Trophoblast cell (in vitro differentiated cells and primary cell): ENCODE measurements around the gene CALHM1.

Experiments
- DNase-seq, 2 donors: peaks; one replicate each; pipeline ENCODE4 v3.0.0-alpha.2; 2016
- H2AFZ ChIP-seq: 2 replicates; pipeline ENCODE4 v1.6.1; 2013; ENCODE audit warnings: low read length, moderate library complexity, mild to moderate bottlenecking; ENCODE audit not compliant: insufficient read depth, poor library complexity
- H2AK5ac ChIP-seq: 2 replicates; pipeline ENCODE4 v1.6.1; 2013; ENCODE audit warnings: mild to moderate bottlenecking, low read length
- H2BK120ac ChIP-seq: 2 replicates; pipeline ENCODE4 v1.6.1; 2013; ENCODE audit warnings: low read length, mild to moderate bottlenecking, moderate library complexity; ENCODE audit not compliant: insufficient read depth, poor library complexity
- H2BK12ac ChIP-seq: 2 replicates; pipeline ENCODE4 v1.6.1; 2013; ENCODE audit warnings: mild to moderate bottlenecking, low read length, moderate library complexity
- H2BK5ac ChIP-seq: 2 replicates; pipeline ENCODE4 v1.6.1; 2013; ENCODE audit warnings: low read length, low read depth, moderate library complexity, mild to moderate bottlenecking; ENCODE audit not compliant: poor library complexity
- H3K14ac ChIP-seq: 2 replicates; pipeline ENCODE4 v1.6.1; 2013; ENCODE audit warnings: mild to moderate bottlenecking, low read length
- H3K18ac ChIP-seq: 2 replicates; pipeline ENCODE4 v1.6.1; 2013; ENCODE audit warnings: mild to moderate bottlenecking, low read length
- H3K23ac ChIP-seq: 2 replicates; pipeline ENCODE4 v1.6.1; 2013; ENCODE audit warnings: low read length
- H3K27ac ChIP-seq: 2 replicates; pipeline ENCODE4 v1.5.1; 2013; ENCODE audit warnings: low read depth, mild to moderate bottlenecking, inconsistent platforms, low read length, moderate library complexity
- H3K27me3 ChIP-seq: 2 replicates; pipeline ENCODE4 v1.6.1; 2013; ENCODE audit warnings: inconsistent platforms, mild to moderate bottlenecking, low read length, moderate library complexity; ENCODE audit not compliant: insufficient read depth
- H3K36me3 ChIP-seq, 2 experiments: 1 replicate in 1 of 2; 2 replicates in 1 of 2; pipeline ENCODE4 v1.6.1; 2013; ENCODE audit warnings: low read length in 2 of 2, mild to moderate bottlenecking in 2 of 2, moderate library complexity in 1 of 2; ENCODE audit not compliant: insufficient read depth in 2 of 2, control insufficient read depth in 1 of 2
- H3K4ac ChIP-seq: 2 replicates; pipeline ENCODE4 v1.6.1; 2013; ENCODE audit warnings: low read depth, mild to moderate bottlenecking, low read length, moderate library complexity
- H3K4me1 ChIP-seq, 2 experiments: 1 replicate in 1 of 2; 2 replicates in 1 of 2; pipeline ENCODE4 v1.6.1; 2013; ENCODE audit warnings: low read length in 2 of 2, mild to moderate bottlenecking in 2 of 2, moderate library complexity in 1 of 2; ENCODE audit not compliant: insufficient read depth in 2 of 2, control insufficient read depth in 1 of 2
- H3K4me2 ChIP-seq: 2 replicates; pipeline ENCODE4 v1.6.1; 2013; ENCODE audit warnings: inconsistent platforms, mild to moderate bottlenecking, low read length, moderate library complexity
- H3K4me3 ChIP-seq: 2 replicates; pipeline ENCODE4 v1.5.1; 2013; ENCODE audit warnings: mild to moderate bottlenecking, low read depth, low read length, inconsistent platforms
- H3K79me1 ChIP-seq: one replicate; pipeline ENCODE4 v1.6.1; 2013; ENCODE audit warnings: low read length
- H3K79me2 ChIP-seq: 2 replicates; pipeline ENCODE4 v1.6.1; 2013; ENCODE audit warnings: low read length, mild to moderate bottlenecking; ENCODE audit not compliant: control insufficient read depth, insufficient read depth, poor library complexity
- H3K9ac ChIP-seq: 2 replicates; pipeline ENCODE4 v1.6.1; 2013; ENCODE audit warnings: mild to moderate bottlenecking, low read length
- H3K9me3 ChIP-seq: 2 replicates; pipeline ENCODE4 v1.6.1; 2013; ENCODE audit warnings: low read depth, mild to moderate bottlenecking, control low read depth, inconsistent platforms, low read length; ENCODE audit not compliant: insufficient read depth
- H4K12ac ChIP-seq: 2 replicates; pipeline ENCODE4 v1.6.1; 2013; ENCODE audit warnings: low read depth, mild to moderate bottlenecking, low read length, moderate library complexity
- H4K8ac ChIP-seq: 2 replicates; pipeline ENCODE4 v1.6.1; 2013; ENCODE audit warnings: low read depth, mild to moderate bottlenecking, low read length, moderate library complexity
- H4K91ac ChIP-seq: one replicate; pipeline ENCODE4 v1.6.1; 2013; ENCODE audit warnings: low read depth, mild to moderate bottlenecking, low read length, moderate library complexity
- WGBS: extraction: QIAGEN DNeasy Blood & Tissue Kit; methylation state at CpG from one replicate; pipeline ENCODE4 v1.1.7; 2013; ENCODE audit warnings: missing lambda C conversion rate; ENCODE audit not compliant: insufficient read length, insufficient coverage; ENCODE audit errors: extremely low coverage; 5-methylcytosine and 5-hydroxymethylcytosine counted together

CALHM1 gene

GRCh38 chr10:103457176-103457712 is 1.5 kb downstream of the CALHM1 start:
- Histone ChIP-seq H3K36me3 (no peaks in the 10 kb centered on the region), H3K14ac (no peak overlapping the region), H3K4me1 (peaks cover 4 to 5% of the 10 kb centered on the region in 2 experiments), H3K23ac (no peak overlapping the region), H3K27ac (no peak overlapping the region), H4K12ac (no peak overlapping the region), H4K8ac (no peak overlapping the region), H2BK5ac (no peak overlapping the region), H3K4me3 (no peak overlapping the region), H3K79me2 (no peaks in the 10 kb centered on the region), H2BK12ac (no peak overlapping the region), H3K79me1 (no peaks in the 10 kb centered on the region), H3K4me2 (no peak overlapping the region), H2AFZ (no peak overlapping the region), H3K9me3 (no peaks in the 10 kb centered on the region), H3K18ac (no peak overlapping the region), H2BK120ac (no peak overlapping the region), H2AK5ac (no peak overlapping the region), H3K9ac (no peak overlapping the region), H3K4ac (no peak overlapping the region), H3K27me3 (no peaks in the 10 kb centered on the region), H4K91ac (no peak overlapping the region)
- DNase-seq, result no peak
- WGBS, result no CpG with 5 or more reads among the region's 8 CpGs

GRCh38 chr10:103456074-103456660 is 2.5 kb downstream of the CALHM1 start:
- no peaks in the 10 kb centered on the region for H3K36me3 ChIP-seq
- H3K18ac ChIP-seq, result no peak overlapping the region
- H3K14ac ChIP-seq, result no peak overlapping the region
- H2BK5ac ChIP-seq, result no peak overlapping the region
- H2AK5ac ChIP-seq, result no peak overlapping the region
- no peak overlapping the region for H4K91ac ChIP-seq
- DNase-seq, result no peak
- H2BK12ac ChIP-seq, result no peak overlapping the region
- no peak overlapping the region for H3K9ac ChIP-seq
- no peak overlapping the region for H2AFZ ChIP-seq
- no peak overlapping the region for H3K23ac ChIP-seq
- no peak overlapping the region for H3K4me3 ChIP-seq
- no CpG with 5 or more reads among the region's 9 CpGs for WGBS
- no peak overlapping the region for H3K4ac ChIP-seq
- no peaks in the 10 kb centered on the region for H3K79me2 ChIP-seq
- H3K27ac ChIP-seq, result no peak overlapping the region
- no peak overlapping the region for H4K8ac ChIP-seq
- no peak overlapping the region for H2BK120ac ChIP-seq
- no peak overlapping the region for H3K4me2 ChIP-seq
- H3K9me3 ChIP-seq, result no peaks in the 10 kb centered on the region
- H3K4me1 ChIP-seq, result peaks cover 10 to 11% of the 10 kb centered on the region in 2 experiments
- peaks cover 5% of the 10 kb centered on the region for H3K79me1 ChIP-seq
- H3K27me3 ChIP-seq, result no peaks in the 10 kb centered on the region
- no peak overlapping the region for H4K12ac ChIP-seq

- H3K9ac ChIP-seq, result no peak overlapping the region
- no peak overlapping the region for H4K12ac ChIP-seq
- H3K27me3 ChIP-seq, result no peaks in the 10 kb centered on the region
- no peak overlapping the region for H3K4me3 ChIP-seq
- no peak overlapping the region for H2BK12ac ChIP-seq
- H3K4me1 ChIP-seq, result peaks cover 10 to 11% of the 10 kb centered on the region in 2 experiments
- H2BK5ac ChIP-seq, result no peak overlapping the region
- no peaks in the 10 kb centered on the region for H3K79me2 ChIP-seq
- no peaks in the 10 kb centered on the region for H3K9me3 ChIP-seq
- no peak overlapping the region for H4K8ac ChIP-seq
- no peak for DNase-seq
- no peak overlapping the region for H2AK5ac ChIP-seq
- H3K14ac ChIP-seq, result no peak overlapping the region
- H2AFZ ChIP-seq, result no peak overlapping the region
- no CpG with 5 or more reads among the region's 25 CpGs for WGBS
- H4K91ac ChIP-seq, result no peak overlapping the region
- H2BK120ac ChIP-seq, result no peak overlapping the region
- no peak overlapping the region for H3K27ac ChIP-seq
- peaks cover 5% of the 10 kb centered on the region for H3K79me1 ChIP-seq
- H3K4ac ChIP-seq, result no peak overlapping the region
- H3K23ac ChIP-seq, result no peak overlapping the region
- H3K4me2 ChIP-seq, result no peak overlapping the region
- H3K36me3 ChIP-seq, result no peaks in the 10 kb centered on the region
- no peak overlapping the region for H3K18ac ChIP-seq
Observed at GRCh38 chr10:103455235-103455634, 3.5 kb downstream of the CALHM1 start.

GRCh38 chr10:103454026-103454425 is 4.7 kb downstream of the CALHM1 start:
- H2BK12ac ChIP-seq, result no peak overlapping the region
- no peak overlapping the region for H2AFZ ChIP-seq
- H4K91ac ChIP-seq, result no peak overlapping the region
- H3K9ac ChIP-seq, result no peak overlapping the region
- H2AK5ac ChIP-seq, result no peak overlapping the region
- no peak overlapping the region for H4K8ac ChIP-seq
- H3K79me1 ChIP-seq, result peaks cover 5% of the 10 kb centered on the region
- no peak overlapping the region for H3K23ac ChIP-seq
- H3K14ac ChIP-seq, result no peak overlapping the region
- peaks cover 10 to 11% of the 10 kb centered on the region in 2 experiments for H3K4me1 ChIP-seq
- peaks cover 0 to 7% of the 10 kb centered on the region in 2 experiments for H3K36me3 ChIP-seq
- no peaks in the 10 kb centered on the region for H3K79me2 ChIP-seq
- H3K27me3 ChIP-seq, result no peaks in the 10 kb centered on the region
- H2BK5ac ChIP-seq, result no peak overlapping the region
- H4K12ac ChIP-seq, result no peak overlapping the region
- no peak overlapping the region for H3K4me3 ChIP-seq
- no peak overlapping the region for H3K18ac ChIP-seq
- no peak overlapping the region for H3K27ac ChIP-seq
- no CpG with 5 or more reads among the region's 4 CpGs for WGBS
- H3K9me3 ChIP-seq, result no peaks in the 10 kb centered on the region
- H3K4me2 ChIP-seq, result no peak overlapping the region
- no peak overlapping the region for H2BK120ac ChIP-seq
- DNase-seq, result peak; percentile 38 to 48
- H3K4ac ChIP-seq, result no peak overlapping the region
